Hepatocyte (in vitro differentiated cells): ENCODE data around the gene CNTNAP1. TPM values are rescaled to one million over a fixed set of nuclear protein-coding genes. Genes with fewer than 3 reads are reported as not detected.
A peak's percentile ranks its signal among the peaks of the same experiment; 100 is the strongest.

Experiments used
- DNase-seq: peaks from one replicate; pipeline ENCODE4 v3.0.0-alpha.2; 2016; ENCODE audit warnings: low spot score
- H2AFZ ChIP-seq: fragments of 200-600 bp; sonication (generic); 2 replicates; pipeline ENCODE4 v1.6.0; 2016; ENCODE audit warnings: antibody characterized with exemption, mild to moderate bottlenecking
- H3K27ac ChIP-seq: fragments of 200-600 bp; sonication (generic); 2 replicates; pipeline ENCODE4 v1.5.1; 2016; ENCODE audit warnings: mild to moderate bottlenecking
- H3K27me3 ChIP-seq: fragments of 200-600 bp; sonication (generic); 2 replicates; pipeline ENCODE4 v1.6.1; 2016
- H3K36me3 ChIP-seq: fragments of 200-600 bp; sonication (generic); replicated peaks from 2 replicates; pipeline ENCODE4 v1.5.1; 2016; ENCODE audit warnings: low read depth; ENCODE audit not compliant: insufficient read depth
- H3K4me1 ChIP-seq: fragments of 200-600 bp; sonication (generic); 2 replicates; pipeline ENCODE4 v1.5.1; 2016; ENCODE audit warnings: mild to moderate bottlenecking, moderate library complexity; ENCODE audit not compliant: insufficient read depth
- H3K4me2 ChIP-seq: fragments of 200-600 bp; sonication (generic); 2 replicates; pipeline ENCODE4 v1.6.0; 2016
- H3K4me3 ChIP-seq: fragments of 200-600 bp; sonication (generic); 2 replicates; pipeline ENCODE4 v1.5.1; 2016; ENCODE audit warnings: mild to moderate bottlenecking
- H3K79me2 ChIP-seq: fragments of 200-600 bp; sonication (generic); 2 replicates; pipeline ENCODE4 v1.6.0; 2017; ENCODE audit warnings: mild to moderate bottlenecking
- H3K9me2 ChIP-seq: fragments of 200-600 bp; sonication (generic); replicated peaks from 2 replicates; pipeline ENCODE4 v1.6.0; 2017; ENCODE audit warnings: mild to moderate bottlenecking; ENCODE audit not compliant: insufficient read depth
- H3K9me3 ChIP-seq: fragments of 200-600 bp; sonication (generic); 2 replicates; pipeline ENCODE4 v1.5.1; 2016; ENCODE audit warnings: low read depth, mild to moderate bottlenecking
- H4K20me1 ChIP-seq: fragments of 200-600 bp; sonication (generic); 2 replicates; pipeline ENCODE4 v1.6.0; 2016; ENCODE audit warnings: mild to moderate bottlenecking; ENCODE audit not compliant: insufficient read depth, poor library complexity, severe bottlenecking
- EZH2 ChIP-seq: fragments of 200-600 bp; sonication (generic); IDR thresholded peaks from 2 replicates; pipeline ENCODE4 v1.6.1; 2016; ENCODE audit warnings: antibody characterized with exemption, mild to moderate bottlenecking, borderline replicate concordance
- EZH2phosphoT487 ChIP-seq: fragments of 200-600 bp; sonication (generic); IDR thresholded peaks from one replicate; pipeline ENCODE4 v1.6.1; 2018; ENCODE audit warnings: antibody characterized with exemption, mild to moderate bottlenecking, low read depth, moderate library complexity; ENCODE audit not compliant: unreplicated experiment, severe bottlenecking
- WGBS: methylation state at CpG from one replicate; pipeline ENCODE4 v1.1.6; 2016; ENCODE audit warnings: low lambda C conversion rate; ENCODE audit errors: missing lambda C conversion rate; 5-methylcytosine and 5-hydroxymethylcytosine counted together
- polyA plus RNA-seq: library from polyadenylated mRNA; unstranded; fragments of >200 nt; fragmentation: Nextera tagmentation; extraction: Ambion mirVana; gene quantifications from 2 replicates; pipeline ENCODE4 v1.2.1, GENCODE V29; 2016
- total RNA-seq: library from RNA; depleted of rRNA; stranded (reverse); fragments of >200 nt; gene quantifications from 2 replicates; pipeline ENCODE4 v1.2.3, GENCODE V29; 2014
- TF ChIP-seq, protein P1 (sequence below): fragments of 200-600 bp; sonication (generic); IDR thresholded peaks from 2 replicates; pipeline ENCODE4 v1.5.1; 2016; ENCODE audit warnings: antibody characterized with exemption, mild to moderate bottlenecking; ENCODE audit not compliant: poor library complexity

Gene CNTNAP1
- total and polyA plus RNA-seq, 2 experiments from 2014 or later, result 2.6 to 4.4 TPM

DNA sequence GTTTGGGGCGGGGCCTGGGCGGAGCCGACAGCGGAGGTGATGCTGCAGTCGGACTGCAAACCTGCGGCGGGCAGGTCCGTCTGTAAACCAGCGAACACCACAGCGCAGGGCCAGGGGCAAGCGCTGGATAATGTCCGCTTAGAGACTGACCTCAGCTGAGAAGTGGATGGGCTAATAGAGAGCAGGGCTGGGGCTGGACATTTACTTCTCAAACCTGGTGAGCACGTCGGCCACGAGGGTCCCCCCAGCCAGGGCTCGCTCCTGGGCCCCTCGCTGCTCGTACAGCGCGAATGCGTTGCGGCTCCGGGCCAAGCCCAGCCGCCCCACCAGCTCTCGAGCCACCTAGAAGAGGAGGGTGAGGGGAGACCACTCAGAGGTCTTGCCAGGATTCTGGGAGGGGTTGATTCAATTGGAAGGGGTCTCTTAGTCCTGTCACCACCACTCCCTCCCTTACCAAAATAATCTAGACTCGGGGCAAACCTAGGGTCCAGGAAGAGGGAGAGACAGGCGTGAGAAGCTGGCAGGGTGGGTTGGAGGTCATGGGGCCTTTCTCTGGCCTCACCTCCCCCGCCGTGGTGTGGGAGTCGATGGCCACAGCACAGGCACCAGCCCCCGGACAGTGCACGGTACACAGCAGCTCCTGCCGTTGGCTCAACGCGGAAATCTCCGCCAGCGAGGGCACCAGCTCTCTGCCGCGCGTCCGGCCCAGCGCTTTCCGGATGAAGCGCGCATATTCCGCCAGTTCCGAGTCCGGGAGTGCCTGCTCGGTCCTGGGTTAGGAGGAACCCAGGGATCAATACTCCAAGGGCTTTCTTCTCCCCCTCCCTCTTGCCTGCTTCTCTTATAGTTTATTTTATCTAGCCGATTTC is 11.3 kb upstream of the CNTNAP1 start:
- no peak overlapping the region for H3K27ac ChIP-seq
- TF ChIP-seq EZH2, result no peak
- TF ChIP-seq, protein P1, sequence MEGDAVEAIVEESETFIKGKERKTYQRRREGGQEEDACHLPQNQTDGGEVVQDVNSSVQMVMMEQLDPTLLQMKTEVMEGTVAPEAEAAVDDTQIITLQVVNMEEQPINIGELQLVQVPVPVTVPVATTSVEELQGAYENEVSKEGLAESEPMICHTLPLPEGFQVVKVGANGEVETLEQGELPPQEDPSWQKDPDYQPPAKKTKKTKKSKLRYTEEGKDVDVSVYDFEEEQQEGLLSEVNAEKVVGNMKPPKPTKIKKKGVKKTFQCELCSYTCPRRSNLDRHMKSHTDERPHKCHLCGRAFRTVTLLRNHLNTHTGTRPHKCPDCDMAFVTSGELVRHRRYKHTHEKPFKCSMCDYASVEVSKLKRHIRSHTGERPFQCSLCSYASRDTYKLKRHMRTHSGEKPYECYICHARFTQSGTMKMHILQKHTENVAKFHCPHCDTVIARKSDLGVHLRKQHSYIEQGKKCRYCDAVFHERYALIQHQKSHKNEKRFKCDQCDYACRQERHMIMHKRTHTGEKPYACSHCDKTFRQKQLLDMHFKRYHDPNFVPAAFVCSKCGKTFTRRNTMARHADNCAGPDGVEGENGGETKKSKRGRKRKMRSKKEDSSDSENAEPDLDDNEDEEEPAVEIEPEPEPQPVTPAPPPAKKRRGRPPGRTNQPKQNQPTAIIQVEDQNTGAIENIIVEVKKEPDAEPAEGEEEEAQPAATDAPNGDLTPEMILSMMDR, result no peak
- TF ChIP-seq EZH2phosphoT487, result no peak
- H3K4me3 ChIP-seq, result no peak overlapping the region
- no peak overlapping the region for H2AFZ ChIP-seq
- H3K4me2 ChIP-seq, result no peak overlapping the region
- no peaks in the 10 kb centered on the region for H3K27me3 ChIP-seq
- no peak for DNase-seq
- H3K9me3 ChIP-seq, result no peaks in the 10 kb centered on the region
- H3K9me2 ChIP-seq, result no peaks in the 10 kb centered on the region
- no peaks in the 10 kb centered on the region for H3K36me3 ChIP-seq
- H3K79me2 ChIP-seq, result peaks cover 24% of the 10 kb centered on the region
- H3K4me1 ChIP-seq, result peaks cover 36% of the 10 kb centered on the region
- peaks cover 20% of the 10 kb centered on the region for H4K20me1 ChIP-seq
- 89% methylated on average over 43 of the region's 50 CpGs for WGBS

DNA sequence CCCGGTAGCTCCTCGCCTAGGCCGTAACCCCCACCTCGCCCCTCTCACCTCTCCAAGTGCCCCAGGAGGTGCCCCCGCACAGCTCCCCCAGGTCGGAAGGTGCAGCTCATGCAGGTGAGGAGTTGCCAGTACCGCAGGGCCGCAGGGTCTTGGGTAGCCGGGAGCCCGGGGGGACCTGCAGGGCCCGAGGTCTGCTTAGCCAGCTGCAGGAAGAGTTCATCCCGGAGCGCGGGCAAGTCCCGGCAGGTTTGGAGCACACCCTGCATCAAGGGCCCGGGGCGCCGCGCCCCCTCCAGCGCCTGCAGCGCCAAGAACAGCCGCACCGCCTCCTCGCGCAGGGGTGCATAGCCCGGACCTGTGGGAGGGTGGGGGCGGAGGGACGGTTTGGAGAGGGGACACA is 10.3 kb upstream of the CNTNAP1 start:
- H3K27ac ChIP-seq, result no peak overlapping the region
- no peak overlapping the region for H2AFZ ChIP-seq
- TF ChIP-seq EZH2, result no peak
- TF ChIP-seq, protein P1, result no peak
- no peak for TF ChIP-seq EZH2phosphoT487
- H3K9me2 ChIP-seq, result no peaks in the 10 kb centered on the region
- H3K36me3 ChIP-seq, result no peaks in the 10 kb centered on the region
- no peak overlapping the region for H3K4me2 ChIP-seq
- H3K9me3 ChIP-seq, result no peaks in the 10 kb centered on the region
- DNase-seq, result no peak
- H3K79me2 ChIP-seq, result peaks cover 30% of the 10 kb centered on the region
- peaks cover 36% of the 10 kb centered on the region for H3K4me1 ChIP-seq
- WGBS, result 93% methylated on average over 20 of the region's 28 CpGs
- no peaks in the 10 kb centered on the region for H3K27me3 ChIP-seq
- no peak overlapping the region for H3K4me3 ChIP-seq
- peaks cover 20% of the 10 kb centered on the region for H4K20me1 ChIP-seq

DNA sequence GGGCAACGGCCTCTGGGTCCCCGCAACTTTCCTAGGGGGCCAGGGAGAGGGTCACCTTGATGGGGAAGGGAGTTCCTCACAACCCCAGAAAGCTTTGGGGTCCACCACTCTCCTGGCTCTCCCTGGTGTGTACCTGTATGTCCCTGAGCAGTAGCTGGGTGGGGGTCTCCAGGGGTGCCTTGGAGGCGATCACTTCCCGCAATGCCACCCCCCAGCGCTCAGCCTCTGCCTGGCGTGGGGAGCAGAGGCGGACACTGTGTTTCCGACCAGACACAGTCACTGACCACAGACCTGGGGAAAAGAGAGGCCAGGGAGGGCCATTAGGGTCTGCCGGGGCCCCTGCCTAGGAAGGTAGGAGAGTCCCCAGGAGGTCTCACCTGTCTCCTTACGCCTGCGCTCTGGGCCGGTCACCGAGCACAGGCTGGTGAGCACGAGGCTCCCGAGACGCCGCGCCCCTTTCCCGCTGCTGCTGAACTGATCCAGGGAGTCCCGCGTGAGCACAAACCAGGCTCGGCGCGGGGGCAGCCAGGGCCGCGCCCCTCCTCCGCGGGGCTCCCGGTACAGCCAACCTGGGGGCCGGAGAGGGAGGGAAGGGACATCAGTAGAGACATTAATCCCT is 9.0 kb upstream of the CNTNAP1 start:
- H3K27ac ChIP-seq, result no peak overlapping the region
- peaks cover 20% of the 10 kb centered on the region for H4K20me1 ChIP-seq
- H3K4me3 ChIP-seq, result no peak overlapping the region

More for the DNA sequence above, 9.0 kb upstream of the CNTNAP1 start:
- Histone ChIP-seq H3K27me3 (no peaks in the 10 kb centered on the region), H3K4me1 (peaks cover 28% of the 10 kb centered on the region), H2AFZ (no peak overlapping the region), H3K9me3 (no peaks in the 10 kb centered on the region), H3K9me2 (no peaks in the 10 kb centered on the region), H3K36me3 (no peaks in the 10 kb centered on the region), H3K79me2 (peaks cover 30% of the 10 kb centered on the region), H3K4me2 (peak overlapping the region; percentile 95)
- 76% methylated on average over 30 of the region's 30 CpGs for WGBS
- TF ChIP-seq, protein P1, result no peak
- TF ChIP-seq EZH2phosphoT487 (no peak), EZH2 (no peak)
- DNase-seq, result no peak
